Brain microvascular endothelial cell (primary cell): ENCODE results near the gene KCTD17.

Experiments
- DNase-seq: peaks from one replicate; pipeline ENCODE4 v3.0.0-alpha.2; 2020
- H3K27ac ChIP-seq: fragments of 250-450 bp; sonication (Bioruptor Pico); 2 replicates; pipeline ENCODE4 v1.5.1; 2020; ENCODE audit warnings: mild to moderate bottlenecking, moderate library complexity
- H3K27me3 ChIP-seq: fragments of 250-450 bp; sonication (Bioruptor Pico); replicated peaks from 2 replicates; pipeline ENCODE4 v1.5.1; 2020; ENCODE audit warnings: mild to moderate bottlenecking
- H3K36me3 ChIP-seq: fragments of 250-450 bp; sonication (Bioruptor Pico); replicated peaks from 2 replicates; pipeline ENCODE4 v1.5.1; 2020; ENCODE audit warnings: mild to moderate bottlenecking
- H3K4me3 ChIP-seq: 2 replicates; pipeline ENCODE4 v1.5.1; 2011; ENCODE audit warnings: low read depth, mild to moderate bottlenecking, control low read depth, low read length, moderate library complexity
- in situ Hi-C: cut with HindIII; loops from 2 replicates; pipeline ENCODE4 v1.10.0; 2017; ENCODE audit warnings: low sequenced_read_pairs, low pct_ligation_motif_present
- TF ChIP-seq, protein P1 (sequence below): IDR thresholded peaks from 2 replicates; pipeline ENCODE4 v1.5.1; 2011; ENCODE audit warnings: low read depth, mild to moderate bottlenecking, moderate library complexity, low read length, control low read depth, inconsistent platforms; ENCODE audit errors: missing control alignments

The KCTD17 gene

DNA sequence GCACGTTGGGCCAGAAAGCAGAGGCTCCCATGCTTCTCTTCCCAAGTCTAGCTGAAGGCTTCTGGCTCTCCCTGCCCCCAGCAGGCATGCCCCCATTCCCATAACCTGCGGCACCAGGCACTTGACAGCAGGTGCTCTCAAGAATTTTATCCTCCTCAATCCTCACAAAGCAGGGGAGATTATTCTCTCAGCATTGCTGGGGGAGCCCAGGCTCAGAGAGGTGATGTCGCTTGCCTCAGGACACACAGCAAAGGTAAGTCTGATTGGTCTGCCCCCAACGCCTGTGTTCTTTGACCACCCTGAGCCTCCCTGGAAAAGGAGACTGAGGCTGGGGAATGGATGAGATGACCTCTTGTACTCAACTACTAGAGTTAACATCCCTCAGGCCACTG is 37.1 kb upstream of the KCTD17 start:
- Histone ChIP-seq H3K36me3 (peaks cover 6% of the 10 kb centered on the region), H3K4me3 (no peak overlapping the region), H3K27ac (no peak overlapping the region), H3K27me3 (no peaks in the 10 kb centered on the region)
- in situ Hi-C loops, result no loop called here
- DNase-seq, result no peak
- TF ChIP-seq, protein P1, sequence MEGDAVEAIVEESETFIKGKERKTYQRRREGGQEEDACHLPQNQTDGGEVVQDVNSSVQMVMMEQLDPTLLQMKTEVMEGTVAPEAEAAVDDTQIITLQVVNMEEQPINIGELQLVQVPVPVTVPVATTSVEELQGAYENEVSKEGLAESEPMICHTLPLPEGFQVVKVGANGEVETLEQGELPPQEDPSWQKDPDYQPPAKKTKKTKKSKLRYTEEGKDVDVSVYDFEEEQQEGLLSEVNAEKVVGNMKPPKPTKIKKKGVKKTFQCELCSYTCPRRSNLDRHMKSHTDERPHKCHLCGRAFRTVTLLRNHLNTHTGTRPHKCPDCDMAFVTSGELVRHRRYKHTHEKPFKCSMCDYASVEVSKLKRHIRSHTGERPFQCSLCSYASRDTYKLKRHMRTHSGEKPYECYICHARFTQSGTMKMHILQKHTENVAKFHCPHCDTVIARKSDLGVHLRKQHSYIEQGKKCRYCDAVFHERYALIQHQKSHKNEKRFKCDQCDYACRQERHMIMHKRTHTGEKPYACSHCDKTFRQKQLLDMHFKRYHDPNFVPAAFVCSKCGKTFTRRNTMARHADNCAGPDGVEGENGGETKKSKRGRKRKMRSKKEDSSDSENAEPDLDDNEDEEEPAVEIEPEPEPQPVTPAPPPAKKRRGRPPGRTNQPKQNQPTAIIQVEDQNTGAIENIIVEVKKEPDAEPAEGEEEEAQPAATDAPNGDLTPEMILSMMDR, result no peak

DNA sequence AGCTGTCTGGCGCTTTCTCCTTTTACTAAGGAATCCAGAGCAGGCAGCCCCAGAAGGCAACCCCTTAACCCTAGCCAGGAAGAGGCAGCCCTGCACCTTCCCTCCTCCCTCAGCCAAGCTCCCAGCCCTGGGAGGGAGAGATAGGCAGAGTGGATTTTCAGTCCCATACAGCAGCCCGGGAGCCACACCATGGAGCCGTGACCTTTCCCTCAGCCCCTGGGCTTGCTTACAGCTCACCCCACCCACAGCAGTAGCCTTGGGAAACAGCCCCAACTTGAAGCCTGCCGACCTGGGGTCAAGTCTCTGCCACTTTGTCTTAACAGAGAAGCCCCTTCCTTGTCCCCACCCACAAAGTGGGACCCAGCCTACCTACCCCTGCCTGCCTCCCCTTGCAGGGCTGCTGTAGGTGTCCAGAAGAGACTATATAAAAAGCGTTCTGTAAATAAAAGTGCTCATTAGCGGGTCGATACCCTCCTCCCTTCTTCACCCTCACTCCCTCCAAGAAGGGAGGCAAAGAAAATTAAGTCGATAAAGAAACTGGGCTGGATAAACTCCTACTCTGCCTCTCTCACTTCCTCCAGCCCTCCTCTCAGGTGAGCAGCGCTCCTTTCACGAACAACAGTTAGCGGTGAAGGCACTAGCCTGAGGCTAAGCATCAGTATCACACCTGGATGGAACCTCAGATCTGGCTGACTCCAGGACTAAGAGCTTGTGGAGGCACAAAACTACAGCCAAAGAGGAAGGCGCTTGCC is 36.5 kb upstream of the KCTD17 start:
- DNase-seq, result no peak
- H3K36me3 ChIP-seq, result peaks cover 6% of the 10 kb centered on the region
- TF ChIP-seq, protein P1, result no peak
- in situ Hi-C loops, result no loop called here
- H3K4me3 ChIP-seq, result no peak overlapping the region
- no peaks in the 10 kb centered on the region for H3K27me3 ChIP-seq
- no peak overlapping the region for H3K27ac ChIP-seq

DNA sequence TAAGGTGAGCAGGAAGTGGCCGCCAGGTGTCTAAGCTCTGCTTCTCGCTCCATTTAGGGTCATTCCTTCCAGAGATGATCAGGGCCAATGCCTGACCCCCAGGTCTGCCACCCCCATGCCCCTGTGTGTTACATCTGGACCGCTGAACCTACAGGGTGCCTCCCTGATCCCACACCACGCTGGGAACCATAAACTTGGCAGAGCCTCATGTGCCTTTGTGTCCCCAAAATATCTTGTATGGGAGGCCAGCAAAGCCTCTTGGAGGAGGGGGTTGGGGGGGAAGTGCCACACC is 36.0 kb upstream of the KCTD17 start:
- in situ Hi-C loops, result no loop called here
- no peak for DNase-seq

DNA sequence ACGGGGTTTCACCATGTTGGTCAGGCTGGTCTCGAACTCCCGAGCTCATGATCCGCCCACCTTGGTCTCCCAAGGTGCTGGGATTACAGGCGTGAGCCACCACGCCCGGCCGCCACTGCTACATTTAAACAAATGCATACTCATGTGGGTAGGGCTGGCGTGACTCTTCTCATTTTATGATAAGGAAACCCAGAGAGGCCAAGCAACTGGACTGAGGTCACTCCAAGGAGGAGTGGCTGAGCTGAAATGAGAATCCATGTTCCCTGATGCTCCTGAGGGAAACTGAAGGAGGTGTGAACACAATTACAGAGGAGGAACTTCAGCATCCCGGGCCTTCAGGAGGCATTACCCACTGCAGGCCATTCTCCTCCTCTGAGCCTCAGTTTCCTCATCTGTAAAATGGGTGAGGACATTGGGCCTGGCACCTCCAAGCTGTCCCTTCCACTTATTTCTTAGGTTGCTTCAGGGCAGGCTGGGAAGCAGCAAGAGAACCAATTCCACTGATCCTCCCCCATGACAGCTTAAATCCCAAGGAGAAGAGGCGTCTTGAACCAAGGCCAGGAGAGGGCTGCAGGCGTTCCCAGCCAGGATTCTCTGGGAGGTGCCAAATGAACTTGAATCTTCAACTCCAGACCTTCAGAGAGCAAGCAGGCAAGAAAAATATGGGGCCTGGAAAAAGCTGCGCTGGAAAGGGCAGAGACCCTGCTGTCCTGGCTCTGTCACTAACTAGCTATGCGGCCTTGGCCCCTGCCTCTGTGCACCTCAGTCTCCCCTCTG is 35.2 kb upstream of the KCTD17 start:
- Histone ChIP-seq H3K27me3 (no peaks in the 10 kb centered on the region), H3K27ac (no peak overlapping the region), H3K36me3 (peaks cover 6% of the 10 kb centered on the region), H3K4me3 (no peak overlapping the region)
- in situ Hi-C loops, result no loop called here
- TF ChIP-seq, protein P1, result no peak
- DNase-seq, result no peak

More for the DNA sequence above, 36.0 kb upstream of the KCTD17 start:
- TF ChIP-seq, protein P1, result no peak
- no peak overlapping the region for H3K27ac ChIP-seq
- peaks cover 6% of the 10 kb centered on the region for H3K36me3 ChIP-seq
- no peaks in the 10 kb centered on the region for H3K27me3 ChIP-seq
- H3K4me3 ChIP-seq, result no peak overlapping the region

DNA sequence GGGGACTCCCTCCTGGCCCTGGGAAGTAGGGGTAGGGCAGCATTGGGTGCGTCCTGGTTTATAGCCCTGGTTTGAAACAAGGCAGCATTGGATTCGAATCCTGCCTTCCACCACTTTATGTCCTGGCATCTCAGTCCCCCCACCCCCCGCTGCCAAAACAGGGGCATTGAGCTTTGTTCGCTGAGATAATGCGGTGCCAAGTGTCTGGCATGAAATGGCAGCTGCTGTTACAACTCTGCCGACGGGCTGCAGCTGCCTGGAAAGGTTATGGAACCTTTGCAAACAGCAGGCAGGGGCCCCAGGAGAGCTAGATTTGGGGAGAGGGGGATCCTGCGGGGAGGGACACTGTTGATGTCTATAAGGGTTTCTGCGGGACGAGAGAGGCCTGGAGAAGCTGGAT is 34.2 kb upstream of the KCTD17 start:
- no peaks in the 10 kb centered on the region for H3K27me3 ChIP-seq
- no peak overlapping the region for H3K27ac ChIP-seq
- DNase-seq, result no peak
- in situ Hi-C loops, result no loop called here
- peaks cover 6% of the 10 kb centered on the region for H3K36me3 ChIP-seq
- no peak overlapping the region for H3K4me3 ChIP-seq
- TF ChIP-seq, protein P1, result no peak
